ENCODE results near the gene SLC35B2. TPM values are rescaled to one million over a fixed set of nuclear protein-coding genes. Genes with fewer than 3 reads are reported as not detected.

The SLC35B2 gene
- total and polyA plus RNA-seq, 10 donors, result 17.6 to 30.4 (median 24.0) TPM

- peak overlapping the region; percentile 90 to 98 (median 94) for H3K4me3 ChIP-seq
- H3K27ac ChIP-seq, result peak overlapping the region; percentile 94 to 98 (median 96)
- intact Hi-C loops (cut with DNase I; ENCODE audit: low total_unique reads), result no loop called here
- peaks cover 0 to 5% (median 0%) of the 10 kb centered on the region in 7 donors for H3K27me3 ChIP-seq (replicated peaks in 1 of 7)
- DNase-seq, result peak; percentile 83
- H3K36me3 ChIP-seq, result peaks cover 2 to 43% (median 30%) of the 10 kb centered on the region in 6 donors
- WGBS, 5 donors, result 1 to 10% (median 2%) methylated on average over 8 to 9 of the region's 9 CpGs
- H3K4me1 ChIP-seq, result peaks cover 30 to 92% (median 77%) of the 10 kb centered on the region in 6 donors
- TF ChIP-seq CTCF (IDR thresholded peaks at IDR 0.05 in 8 of 11, conservative IDR thresholded peaks at IDR 0.05 in 3 of 11) (no peak), POLR2AphosphoS5 (IDR thresholded peaks at IDR 0.05) (peak in 1 of 3 donors; percentile 5)
- H3K9me3 ChIP-seq, result no peaks in the 10 kb centered on the region
Observed at GRCh38 chr6:44263354-44264100, 6.2 kb upstream of the SLC35B2 start.

GRCh38 chr6:44262467-44263353 is 5.4 kb upstream of the SLC35B2 start:
- H3K27ac ChIP-seq, result peak overlapping the region; percentile 94 to 98 (median 96)
- WGBS, 5 donors, result 29 to 35% (median 34%) methylated on average over 6 to 7 of the region's 7 CpGs

GRCh38 chr6:44261581-44261980 is 4.3 kb upstream of the SLC35B2 start:
- H3K9me3 ChIP-seq, result no peaks in the 10 kb centered on the region
- DNase-seq, result peak; percentile 78
- peaks cover 2 to 50% (median 34%) of the 10 kb centered on the region in 6 donors for H3K36me3 ChIP-seq
- TF ChIP-seq POLR2AphosphoS5 (IDR thresholded peaks at IDR 0.05) (peak in 1 of 3 donors; percentile 45), POLR2A (IDR thresholded peaks at IDR 0.05) (no peak)
- peaks cover 39 to 94% (median 86%) of the 10 kb centered on the region in 6 donors for H3K4me1 ChIP-seq
- intact Hi-C loops (cut with DNase I; ENCODE audit: low total_unique reads), result no loop called here
- WGBS, 5 donors, result 78 to 93% (median 87%) methylated on average over 5 to 8 of the region's 8 CpGs
- peak overlapping the region in 3 of 8 donors; percentile 90 to 95 (median 91) for H3K4me3 ChIP-seq
- H3K27ac ChIP-seq, result peak overlapping the region; percentile 94 to 98 (median 96)
- no peaks in the 10 kb centered on the region for H3K27me3 ChIP-seq (replicated peaks in 1 of 7)

More at GRCh38 chr6:44262467-44263353, 5.4 kb upstream of the SLC35B2 start:
- Histone ChIP-seq H3K4me3 (peak overlapping the region; percentile 90 to 98 (median 94)), H3K36me3 (peaks cover 2 to 50% (median 34%) of the 10 kb centered on the region in 6 donors), H3K27me3 (replicated peaks in 1 of 7) (no peaks in the 10 kb centered on the region), H3K9me3 (no peaks in the 10 kb centered on the region), H3K4me1 (peaks cover 38 to 96% (median 85%) of the 10 kb centered on the region in 6 donors)
- peak; percentile 89 for DNase-seq
- intact Hi-C loops (cut with DNase I; ENCODE audit: low total_unique reads), result no loop called here
- no peak for TF ChIP-seq CTCF (IDR thresholded peaks at IDR 0.05 in 8 of 11, conservative IDR thresholded peaks at IDR 0.05 in 3 of 11)
- TF ChIP-seq POLR2AphosphoS5 (IDR thresholded peaks at IDR 0.05), result peak; percentile 72 to 83 (median 78)
- TF ChIP-seq POLR2A (IDR thresholded peaks at IDR 0.05), result no peak

- WGBS, 5 donors, result 76 to 85% (median 81%) methylated on average over 5 to 6 of the region's 6 CpGs
- intact Hi-C loops (cut with DNase I; ENCODE audit: low total_unique reads), result no loop called here
Observed at GRCh38 chr6:44260451-44261297, 3.3 kb upstream of the SLC35B2 start.

More at GRCh38 chr6:44260451-44261297, 3.3 kb upstream of the SLC35B2 start:
- peaks cover 42 to 94% (median 87%) of the 10 kb centered on the region in 6 donors for H3K4me1 ChIP-seq
- no peaks in the 10 kb centered on the region for H3K9me3 ChIP-seq
- DNase-seq, result peak; percentile 41
- H3K4me3 ChIP-seq, result peak overlapping the region in 1 of 8 donors; percentile 90
- H3K36me3 ChIP-seq, result peaks cover 2 to 53% (median 36%) of the 10 kb centered on the region in 6 donors
- no peaks in the 10 kb centered on the region for H3K27me3 ChIP-seq (replicated peaks in 1 of 7)
- TF ChIP-seq POLR2A (IDR thresholded peaks at IDR 0.05), result no peak
- no peak for TF ChIP-seq POLR2AphosphoS5 (IDR thresholded peaks at IDR 0.05)
- no peak for TF ChIP-seq CTCF (IDR thresholded peaks at IDR 0.05 in 8 of 11, conservative IDR thresholded peaks at IDR 0.05 in 3 of 11)
- H3K27ac ChIP-seq, result peak overlapping the region; percentile 41 to 98 (median 96)

Data from spleen (tissue), 11 donors.